ENCODE data around the gene TMOD3.
A peak's percentile ranks its signal among the peaks of the same experiment; 100 is the strongest.

TMOD3 gene

GRCh38 chr15:51829376-51830275 lies at the start of gene TMOD3:
Gene TMOD3 (plus strand): TSS chr15:51829653. CDS start chr15:51862885, 33,232 bp downstream.
- peaks cover 51% of the 10 kb centered on the region for H3K79me2 ChIP-seq (ENCODE audit: control insufficient read depth, low read length)
- H3K36me3 ChIP-seq (ENCODE audit: control insufficient read depth, low read length): no peaks in the 10 kb centered on the region; the same call in 1 of the 2 replicates
- peak within 1 kb of the TSS; percentile 7; the same call in 1 of the 2 replicates for H3K27ac ChIP-seq (ENCODE audit: low read depth, low read length)

GRCh38 chr15:51780636-51781035 lies 48.8 kb upstream of the TMOD3 start:
- Histone ChIP-seq H3K27me3 (ENCODE audit: control insufficient read depth, low read length) (no peaks in the 10 kb centered on the region), H3K79me2 (ENCODE audit: control insufficient read depth, low read length) (no peaks in the 10 kb centered on the region), H3F3A (ENCODE audit: control insufficient read depth, insufficient read depth) (no peaks in the 10 kb centered on the region), H3K9me3 (ENCODE audit: control insufficient read depth, insufficient read depth, low read length) (peaks cover 6% of the 10 kb centered on the region; the same call in 1 of the 2 replicates), H3K4me3 (ENCODE audit: low read length) (no peak overlapping the region), H3K4me2 (ENCODE audit: low read length) (no peak overlapping the region), H4K20me1 (ENCODE audit: control insufficient read depth, insufficient read depth, low read depth, low read length) (no peaks in the 10 kb centered on the region), H3K36me3 (ENCODE audit: control insufficient read depth, low read length) (no peaks in the 10 kb centered on the region; the same call in 1 of the 2 replicates), H3K4me1 (ENCODE audit: control insufficient read depth, low read length) (no peaks in the 10 kb centered on the region), H3K27ac (ENCODE audit: low read depth, low read length) (no peak overlapping the region), H3K9me2 (replicated peaks; ENCODE audit: control insufficient read depth, low read length) (no peaks in the 10 kb centered on the region)
- TF ChIP-seq CTCF (IDR thresholded peaks at IDR 0.05; ENCODE audit: low read depth, low read length, poor library complexity, severe bottlenecking): no peak
- no peak for TF ChIP-seq EZH2phosphoT487 (IDR thresholded peaks at IDR 0.05; ENCODE audit: borderline replicate concordance, low read length)

More at GRCh38 chr15:51829376-51830275, at the start of gene TMOD3:
- Histone ChIP-seq H3K4me1 (ENCODE audit: control insufficient read depth, low read length) (peaks cover 39% of the 10 kb centered on the region), H3K4me3 (ENCODE audit: low read length) (peak within 1 kb of the TSS; percentile 92), H3K27me3 (ENCODE audit: control insufficient read depth, low read length) (peaks cover 8% of the 10 kb centered on the region; the same call in 1 of the 2 replicates), H3K9me3 (ENCODE audit: control insufficient read depth, insufficient read depth, low read length) (no peaks in the 10 kb centered on the region), H3K4me2 (ENCODE audit: low read length) (peak within 1 kb of the TSS; percentile 57), H3F3A (ENCODE audit: control insufficient read depth, insufficient read depth) (no peaks in the 10 kb centered on the region), H4K20me1 (ENCODE audit: control insufficient read depth, insufficient read depth, low read depth, low read length) (peaks cover 20% of the 10 kb centered on the region; the same call in 1 of the 2 replicates), H3K9me2 (replicated peaks; ENCODE audit: control insufficient read depth, low read length) (no peaks in the 10 kb centered on the region)
- TF ChIP-seq CTCF (IDR thresholded peaks at IDR 0.05; ENCODE audit: low read depth, low read length, poor library complexity, severe bottlenecking): no peak
- TF ChIP-seq EZH2phosphoT487 (IDR thresholded peaks at IDR 0.05; ENCODE audit: borderline replicate concordance, low read length): no peak

GRCh38 chr15:51781506-51781905 lies 47.9 kb upstream of the TMOD3 start:
- H4K20me1 ChIP-seq (ENCODE audit: control insufficient read depth, insufficient read depth, low read depth, low read length): no peaks in the 10 kb centered on the region
- H3K4me3 ChIP-seq (ENCODE audit: low read length): no peak overlapping the region
- H3K9me2 ChIP-seq (replicated peaks; ENCODE audit: control insufficient read depth, low read length): no peaks in the 10 kb centered on the region
- H3K36me3 ChIP-seq (ENCODE audit: control insufficient read depth, low read length): no peaks in the 10 kb centered on the region; the same call in 1 of the 2 replicates
- no peak overlapping the region for H3K27ac ChIP-seq (ENCODE audit: low read depth, low read length)
- no peaks in the 10 kb centered on the region for H3K27me3 ChIP-seq (ENCODE audit: control insufficient read depth, low read length)
- H3K4me2 ChIP-seq (ENCODE audit: low read length): no peak overlapping the region
- peaks cover 6% of the 10 kb centered on the region; the same call in 1 of the 2 replicates for H3K9me3 ChIP-seq (ENCODE audit: control insufficient read depth, insufficient read depth, low read length)
- H3K79me2 ChIP-seq (ENCODE audit: control insufficient read depth, low read length): no peaks in the 10 kb centered on the region
- H3K4me1 ChIP-seq (ENCODE audit: control insufficient read depth, low read length): no peaks in the 10 kb centered on the region
- no peak for TF ChIP-seq CTCF (IDR thresholded peaks at IDR 0.05; ENCODE audit: low read depth, low read length, poor library complexity, severe bottlenecking)
- TF ChIP-seq EZH2phosphoT487 (IDR thresholded peaks at IDR 0.05; ENCODE audit: borderline replicate concordance, low read length): no peak
- H3F3A ChIP-seq (ENCODE audit: control insufficient read depth, insufficient read depth): no peaks in the 10 kb centered on the region

All from DOHH2 (cell line).